ENCODE results near the gene PRR12.

The PRR12 gene

DNA sequence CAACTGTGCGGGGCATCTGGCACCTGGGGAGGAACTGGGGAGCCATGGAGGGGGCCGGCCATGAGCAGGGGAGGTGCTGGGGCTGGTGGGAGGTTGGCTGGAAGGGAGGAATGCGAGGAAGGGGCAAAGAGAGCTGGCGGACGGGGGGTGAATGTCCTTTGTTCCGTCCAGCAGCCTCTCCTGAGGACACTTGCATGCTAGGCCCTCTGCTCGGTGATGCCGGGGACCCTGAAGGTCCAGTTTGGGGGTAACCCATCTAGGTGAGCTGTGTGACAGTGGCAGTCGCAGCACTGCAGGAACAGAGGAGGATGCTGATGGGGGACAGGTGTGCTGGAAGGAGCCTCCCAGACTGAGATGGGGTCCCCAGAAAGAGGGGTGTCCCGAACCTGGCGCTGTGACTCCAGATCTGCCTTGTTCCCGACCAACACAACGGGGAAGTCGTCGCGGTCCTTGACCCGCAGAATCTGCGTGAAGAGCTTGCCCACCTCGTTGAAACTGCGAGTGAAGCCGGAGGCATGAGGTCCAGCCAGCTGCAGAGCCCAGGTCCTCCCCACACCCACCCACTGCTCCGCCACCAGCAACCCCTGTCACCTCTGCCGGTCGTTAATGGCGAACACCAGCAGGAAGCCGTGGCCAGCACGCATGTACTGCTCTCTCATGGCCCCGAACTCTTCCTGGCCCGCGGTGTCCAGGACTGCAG is 45.4 kb downstream of the PRR12 start:
- no peak overlapping the region for H3K4me3 ChIP-seq (ENCODE audit: low read length)
- DNase-seq: no peak
- no peak overlapping the region for H3K9ac ChIP-seq (ENCODE audit: low read length)
- H2BK15ac ChIP-seq (replicated peaks; ENCODE audit: low read depth): no peak overlapping the region
- peaks cover 2% of the 10 kb centered on the region for H3K4me1 ChIP-seq (ENCODE audit: control insufficient read depth, low read depth, low read length)
- no peak overlapping the region for H3K27ac ChIP-seq (ENCODE audit: low read depth, low read length)
- no peak overlapping the region for H2AK5ac ChIP-seq (ENCODE audit: low read length)
- H2BK5ac ChIP-seq (ENCODE audit: low read length): no peak overlapping the region
- no peaks in the 10 kb centered on the region for H3K36me3 ChIP-seq (ENCODE audit: control insufficient read depth, insufficient read depth, low read length)
- no CpG with 5 or more reads among the region's 30 CpGs for WGBS (ENCODE audit: extremely low coverage, insufficient coverage, low lambda C conversion rate)
- no peak overlapping the region for H3K4ac ChIP-seq (ENCODE audit: low read depth, low read length)
- no peak overlapping the region for H2BK120ac ChIP-seq (ENCODE audit: low read depth, low read length)
- no peaks in the 10 kb centered on the region for H3K79me1 ChIP-seq (ENCODE audit: low read length)
- no peak overlapping the region for H3K23ac ChIP-seq (ENCODE audit: low read length)
- no peak overlapping the region for H3K4me2 ChIP-seq (ENCODE audit: low read length)
- H3K18ac ChIP-seq (ENCODE audit: low read length): no peak overlapping the region
- H3K56ac ChIP-seq (ENCODE audit: low read length): no peak overlapping the region
- no peak overlapping the region for H4K8ac ChIP-seq (ENCODE audit: low read depth, low read length)
- H3K79me2 ChIP-seq (ENCODE audit: control insufficient read depth, insufficient read depth, low read length): no peaks in the 10 kb centered on the region
- no peak overlapping the region for H4K5ac ChIP-seq (ENCODE audit: low read length)
- H3K27me3 ChIP-seq (ENCODE audit: insufficient read depth, low read length, poor library complexity): no peaks in the 10 kb centered on the region

DNA sequence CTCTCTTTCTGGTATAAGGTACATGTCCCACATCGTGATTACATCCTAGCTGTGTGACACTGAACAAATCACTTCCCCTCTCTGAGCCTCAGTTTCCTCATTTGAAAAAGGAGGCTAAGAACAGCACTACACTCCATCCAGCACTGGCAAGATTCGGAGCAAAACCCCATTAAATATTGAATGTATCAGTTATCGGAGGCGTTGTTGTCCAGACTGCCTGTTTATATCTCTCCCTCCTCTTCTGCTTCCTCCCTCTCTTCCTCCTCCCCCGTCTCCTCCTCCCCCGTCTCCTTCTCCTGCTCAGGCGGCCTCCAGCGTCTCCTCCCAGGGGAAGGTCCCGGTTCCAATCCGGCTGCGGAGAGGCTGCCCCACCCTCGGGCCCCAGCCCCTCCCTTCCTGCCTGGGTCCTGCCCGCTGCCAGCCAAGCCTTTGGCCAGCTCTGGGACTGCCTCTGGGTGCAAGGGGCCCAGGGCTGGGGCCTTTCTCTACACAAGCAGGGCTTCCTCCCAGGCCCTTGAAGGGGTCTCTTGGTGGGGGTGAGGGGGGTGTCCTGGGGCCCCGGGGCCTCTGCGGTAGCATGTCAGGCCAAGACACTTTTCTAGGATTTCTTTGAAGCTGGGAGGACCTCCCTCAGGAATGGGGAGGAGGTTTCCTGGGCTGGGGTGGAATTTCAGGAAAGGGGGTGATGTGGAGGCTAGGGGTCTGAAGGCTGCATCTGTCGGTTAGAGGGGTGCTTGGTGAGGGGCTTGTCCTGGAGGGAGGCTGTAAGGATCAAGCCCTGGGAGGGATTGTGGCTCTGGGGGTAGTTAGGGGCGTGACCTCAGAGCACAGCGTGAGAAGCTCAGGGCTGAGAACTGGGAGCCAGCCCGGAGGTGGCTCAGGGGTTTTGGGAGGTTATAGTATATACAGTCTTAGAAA is 47.1 kb downstream of the PRR12 start:
- Histone ChIP-seq H2AK5ac (ENCODE audit: low read length) (no peak overlapping the region), H3K4me2 (ENCODE audit: low read length) (peak overlapping the region; percentile 13), H3K27me3 (ENCODE audit: insufficient read depth, low read length, poor library complexity) (no peaks in the 10 kb centered on the region), H2BK5ac (ENCODE audit: low read length) (no peak overlapping the region), H3K9ac (ENCODE audit: low read length) (peak overlapping the region; percentile 37), H3K4me3 (ENCODE audit: low read length) (no peak overlapping the region), H3K79me2 (ENCODE audit: control insufficient read depth, insufficient read depth, low read length) (peaks cover 8% of the 10 kb centered on the region), H3K36me3 (ENCODE audit: control insufficient read depth, insufficient read depth, low read length) (no peaks in the 10 kb centered on the region), H3K4me1 (ENCODE audit: control insufficient read depth, low read depth, low read length) (peaks cover 2% of the 10 kb centered on the region), H3K4ac (ENCODE audit: low read depth, low read length) (peak overlapping the region; percentile 83), H3K79me1 (ENCODE audit: low read length) (peaks cover 4% of the 10 kb centered on the region), H3K56ac (ENCODE audit: low read length) (peak overlapping the region; percentile 75), H2BK120ac (ENCODE audit: low read depth, low read length) (peak overlapping the region; percentile 47), H4K8ac (ENCODE audit: low read depth, low read length) (no peak overlapping the region), H3K23ac (ENCODE audit: low read length) (no peak overlapping the region), H4K5ac (ENCODE audit: low read length) (no peak overlapping the region), H3K27ac (ENCODE audit: low read depth, low read length) (peak overlapping the region; percentile 27), H2BK15ac (replicated peaks; ENCODE audit: low read depth) (peak overlapping the region; percentile 41), H3K18ac (ENCODE audit: low read length) (peak overlapping the region; percentile 94)
- WGBS (ENCODE audit: extremely low coverage, insufficient coverage, low lambda C conversion rate): no CpG with 5 or more reads among the region's 19 CpGs
- peak; percentile 70 for DNase-seq

DNA sequence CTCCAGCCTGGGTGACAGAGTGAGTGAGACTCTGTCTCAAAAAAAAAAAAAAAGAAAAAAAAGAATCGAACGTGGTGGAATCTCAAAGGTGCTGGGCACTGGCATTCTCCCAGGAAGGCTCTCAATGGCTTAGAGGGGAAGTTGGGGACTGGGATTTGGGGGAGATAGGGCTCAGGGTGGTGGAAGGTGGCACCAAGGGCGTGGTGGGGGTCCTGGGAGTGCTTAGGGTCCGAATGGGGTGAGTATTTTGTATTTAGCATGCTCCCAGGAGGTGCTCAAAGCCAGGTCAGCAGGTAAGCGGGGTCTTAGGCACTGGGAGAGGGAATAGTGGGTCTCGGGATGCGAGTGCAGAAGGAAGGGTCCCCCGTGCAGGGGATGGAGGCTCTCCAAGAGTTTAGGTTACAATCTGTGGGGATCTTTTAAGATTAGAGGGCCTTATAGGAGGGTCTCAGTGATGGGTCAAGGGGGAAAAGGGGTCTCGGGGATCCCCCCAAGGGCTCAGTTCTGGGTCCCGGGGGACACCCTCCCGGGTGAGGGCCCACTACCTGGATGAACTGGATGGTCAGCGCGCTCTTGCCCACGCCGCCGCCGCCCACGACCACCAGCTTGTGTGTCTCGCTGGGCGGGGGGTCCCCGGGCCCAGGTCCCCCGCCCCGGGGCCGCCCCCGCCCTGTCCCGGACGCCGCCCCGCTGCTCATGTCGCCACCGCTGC is 48.6 kb downstream of the PRR12 start:
- H3K4me2 ChIP-seq (ENCODE audit: low read length): peak overlapping the region; percentile 74
- no peaks in the 10 kb centered on the region for H3K27me3 ChIP-seq (ENCODE audit: insufficient read depth, low read length, poor library complexity)
- H4K5ac ChIP-seq (ENCODE audit: low read length): no peak overlapping the region
- H3K79me2 ChIP-seq (ENCODE audit: control insufficient read depth, insufficient read depth, low read length): peaks cover 23% of the 10 kb centered on the region
- peak overlapping the region; percentile 49 for H3K4ac ChIP-seq (ENCODE audit: low read depth, low read length)
- no peak for DNase-seq
- peak overlapping the region; percentile 8 for H4K8ac ChIP-seq (ENCODE audit: low read depth, low read length)
- H2BK5ac ChIP-seq (ENCODE audit: low read length): no peak overlapping the region
- WGBS (ENCODE audit: extremely low coverage, insufficient coverage, low lambda C conversion rate): no CpG with 5 or more reads among the region's 31 CpGs
- peak overlapping the region; percentile 31 for H3K4me3 ChIP-seq (ENCODE audit: low read length)
- H2BK15ac ChIP-seq (replicated peaks; ENCODE audit: low read depth): no peak overlapping the region
- H3K23ac ChIP-seq (ENCODE audit: low read length): no peak overlapping the region
- H3K9ac ChIP-seq (ENCODE audit: low read length): peak overlapping the region; percentile 68
- H2BK120ac ChIP-seq (ENCODE audit: low read depth, low read length): peak overlapping the region; percentile 28
- peak overlapping the region; percentile 80 for H3K56ac ChIP-seq (ENCODE audit: low read length)
- H3K27ac ChIP-seq (ENCODE audit: low read depth, low read length): peak overlapping the region; percentile 41
- H2AK5ac ChIP-seq (ENCODE audit: low read length): no peak overlapping the region
- peaks cover 15% of the 10 kb centered on the region for H3K79me1 ChIP-seq (ENCODE audit: low read length)
- peak overlapping the region; percentile 80 for H3K18ac ChIP-seq (ENCODE audit: low read length)
- H3K4me1 ChIP-seq (ENCODE audit: control insufficient read depth, low read depth, low read length): peaks cover 2% of the 10 kb centered on the region
- H3K36me3 ChIP-seq (ENCODE audit: control insufficient read depth, insufficient read depth, low read length): no peaks in the 10 kb centered on the region

DNA sequence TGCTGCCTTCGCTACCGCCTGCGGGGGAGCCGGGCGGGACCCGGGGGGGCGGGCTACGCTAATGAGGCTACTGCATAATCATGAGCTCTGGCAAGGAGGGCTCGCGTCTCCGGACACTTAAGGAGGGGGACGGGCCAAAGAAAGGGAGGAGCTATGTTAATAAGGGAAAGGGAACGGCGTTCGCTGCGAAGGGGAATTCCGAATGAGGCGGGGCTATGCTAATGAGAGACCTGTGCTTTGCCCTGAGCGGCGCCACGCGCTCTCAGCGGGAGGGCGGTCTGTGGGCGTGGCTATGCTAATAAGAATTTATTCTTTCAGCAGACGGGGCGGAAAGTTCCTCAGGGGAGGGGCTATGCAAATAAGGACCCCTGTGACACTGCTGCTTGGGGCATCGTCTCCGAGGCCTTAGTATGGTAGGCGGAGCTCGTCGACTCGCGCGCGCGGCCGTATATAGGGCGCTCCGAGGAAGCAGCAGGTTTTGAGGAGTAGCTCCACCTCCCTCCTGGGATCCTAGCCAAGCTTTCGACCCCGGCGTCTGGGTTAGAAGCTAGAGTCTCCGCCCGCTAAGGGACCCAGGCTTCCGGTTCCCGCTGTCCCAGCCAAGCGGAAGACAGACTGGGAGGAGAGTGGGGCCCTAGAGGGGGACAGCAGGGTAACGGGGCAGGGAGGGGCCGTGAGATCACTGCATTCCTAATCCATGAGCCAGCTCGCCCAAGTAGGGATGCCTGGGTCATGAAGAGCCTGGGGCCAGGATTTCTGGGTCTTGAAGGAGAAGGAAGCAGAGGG is 49.3 kb downstream of the PRR12 start, which contains the start of gene RRAS:
Gene RRAS (minus strand): TSS at position 31 of the 786 bp plus-strand sequence. CDS start 45 bp downstream, outside the sequence.
- DNase-seq: peak; percentile 100
- peak within 1 kb of the TSS; percentile 97 for H3K27ac ChIP-seq (ENCODE audit: low read depth, low read length)
- H3K56ac ChIP-seq (ENCODE audit: low read length): peak within 1 kb of the TSS; percentile 95
- peak within 1 kb of the TSS; percentile 80 for H3K4me2 ChIP-seq (ENCODE audit: low read length)
- H2BK5ac ChIP-seq (ENCODE audit: low read length): peak within 1 kb of the TSS; percentile 82
- H2BK120ac ChIP-seq (ENCODE audit: low read depth, low read length): peak within 1 kb of the TSS; percentile 62
- peak within 1 kb of the TSS; percentile 59 for H2AK5ac ChIP-seq (ENCODE audit: low read length)
- H3K79me1 ChIP-seq (ENCODE audit: low read length): peaks cover 19% of the 10 kb centered on the region
- H4K8ac ChIP-seq (ENCODE audit: low read depth, low read length): peak within 1 kb of the TSS; percentile 8
- H4K5ac ChIP-seq (ENCODE audit: low read length): peak within 1 kb of the TSS; percentile 86
- peaks cover 2% of the 10 kb centered on the region for H3K4me1 ChIP-seq (ENCODE audit: control insufficient read depth, low read depth, low read length)
- no peaks in the 10 kb centered on the region for H3K36me3 ChIP-seq (ENCODE audit: control insufficient read depth, insufficient read depth, low read length)
- no peak within 1 kb of the TSS for H2BK15ac ChIP-seq (replicated peaks; ENCODE audit: low read depth)
- H3K18ac ChIP-seq (ENCODE audit: low read length): peak within 1 kb of the TSS; percentile 88
- peak within 1 kb of the TSS; percentile 92 for H3K4ac ChIP-seq (ENCODE audit: low read depth, low read length)
- peaks cover 29% of the 10 kb centered on the region for H3K79me2 ChIP-seq (ENCODE audit: control insufficient read depth, insufficient read depth, low read length)
- peak within 1 kb of the TSS; percentile 31 for H3K4me3 ChIP-seq (ENCODE audit: low read length)
- H3K9ac ChIP-seq (ENCODE audit: low read length): peak within 1 kb of the TSS; percentile 84
- no peaks in the 10 kb centered on the region for H3K27me3 ChIP-seq (ENCODE audit: insufficient read depth, low read length, poor library complexity)
- H3K23ac ChIP-seq (ENCODE audit: low read length): no peak within 1 kb of the TSS
- no CpG with 5 or more reads among the region's 51 CpGs for WGBS (ENCODE audit: extremely low coverage, insufficient coverage, low lambda C conversion rate)
